8988T (cell line): Measurements from ENCODE around the gene BRPF3.
"Not testable (repeated sequence)": the region's sequence is repeated elsewhere in the genome, so short reads cannot be mapped to it uniquely, and the experiment has no call there.

Source experiments
- DNase-seq: peaks from one replicate; pipeline ENCODE4 v3.0.0; 2011

The BRPF3 gene

DNA sequence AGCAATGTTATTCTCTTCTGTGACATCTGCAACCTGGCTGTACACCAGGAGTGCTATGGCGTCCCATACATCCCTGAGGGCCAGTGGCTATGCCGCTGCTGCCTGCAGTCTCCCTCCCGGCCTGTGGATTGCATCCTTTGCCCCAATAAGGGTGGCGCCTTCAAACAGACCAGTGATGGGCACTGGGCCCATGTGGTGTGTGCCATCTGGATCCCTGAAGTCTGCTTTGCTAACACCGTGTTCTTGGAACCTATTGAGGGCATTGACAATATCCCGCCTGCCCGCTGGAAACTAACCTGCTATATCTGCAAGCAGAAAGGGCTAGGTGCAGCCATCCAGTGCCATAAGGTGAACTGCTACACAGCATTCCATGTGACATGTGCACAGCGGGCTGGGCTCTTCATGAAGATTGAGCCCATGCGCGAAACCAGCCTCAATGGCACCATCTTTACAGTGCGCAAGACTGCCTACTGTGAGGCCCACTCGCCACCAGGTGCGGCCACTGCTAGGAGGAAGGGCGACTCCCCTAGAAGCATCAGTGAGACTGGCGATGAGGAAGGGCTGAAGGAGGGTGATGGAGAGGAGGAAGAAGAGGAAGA, 4.6 kb downstream of the BRPF3 start:
- no peak for DNase-seq

DNA sequence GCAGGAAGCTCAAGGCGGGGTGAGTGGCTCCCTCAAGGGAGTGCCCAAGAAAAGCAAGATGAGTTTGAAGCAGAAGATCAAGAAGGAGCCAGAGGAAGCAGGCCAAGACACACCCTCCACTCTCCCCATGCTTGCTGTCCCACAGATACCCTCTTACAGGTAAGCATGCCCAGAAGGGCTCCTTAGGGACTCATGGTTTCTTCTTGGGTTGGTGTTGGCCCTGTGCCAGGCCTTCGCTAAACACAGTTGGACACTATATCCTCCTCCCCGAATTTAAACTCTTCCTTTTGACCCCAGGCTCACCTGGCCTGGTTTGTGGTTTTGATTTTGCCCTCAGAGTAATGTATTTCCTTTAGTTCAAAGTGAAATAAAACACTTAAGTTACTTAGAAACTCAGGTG, 5.1 kb downstream of the BRPF3 start:
- DNase-seq: no peak

DNA sequence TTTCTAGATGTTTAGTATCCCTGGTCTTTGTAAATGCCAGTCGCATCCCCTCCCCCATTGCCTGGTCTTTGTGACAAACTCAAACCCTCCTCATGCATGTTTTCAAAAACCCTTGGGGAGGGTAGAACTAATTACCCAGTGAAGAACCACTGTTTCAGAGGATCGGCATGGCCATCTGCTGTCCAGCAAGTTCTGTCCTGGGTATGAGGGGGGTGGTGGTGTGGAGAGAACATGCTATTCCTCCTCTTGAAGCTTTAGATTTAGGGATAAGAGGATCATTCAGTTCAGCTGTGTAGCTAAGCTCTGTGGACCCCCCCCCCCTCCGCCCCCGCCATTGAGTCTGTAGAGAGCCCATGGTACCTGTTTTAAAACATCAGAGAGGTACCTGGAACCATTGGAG, 5.6 kb downstream of the BRPF3 start:
- no peak for DNase-seq

DNA sequence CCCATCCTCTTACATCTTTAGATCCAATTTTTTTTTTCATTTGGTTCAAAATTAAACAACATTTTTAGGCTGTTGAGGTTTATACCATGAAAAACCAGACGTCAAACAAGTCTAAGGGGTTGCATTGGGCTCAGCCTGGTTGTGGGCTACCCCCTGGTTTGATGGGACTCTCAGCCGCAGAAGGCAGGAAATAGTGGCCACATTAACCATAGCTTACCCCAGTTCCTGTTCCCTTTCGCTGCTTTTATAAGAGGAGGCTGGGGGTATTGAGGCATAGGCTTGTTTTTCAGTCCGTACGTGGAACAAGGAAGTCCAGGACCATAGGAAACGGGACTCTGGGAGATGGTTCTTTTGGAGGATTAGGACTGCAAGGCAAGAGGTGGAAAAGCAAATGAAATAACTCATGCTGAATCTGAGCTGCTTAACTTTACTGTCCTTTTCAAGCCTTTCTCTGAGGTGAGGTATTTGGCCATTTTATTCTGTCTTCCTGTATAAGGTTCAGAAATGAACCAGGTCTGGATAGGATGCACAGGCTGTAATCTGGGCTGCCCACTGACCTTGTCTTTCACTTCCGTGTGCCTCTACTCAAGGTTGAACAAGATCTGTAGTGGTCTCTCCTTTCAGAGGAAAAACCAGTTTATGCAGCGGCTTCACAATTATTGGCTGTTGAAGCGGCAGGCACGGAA, 7.7 kb downstream of the BRPF3 start:
- no peak for DNase-seq

DNA sequence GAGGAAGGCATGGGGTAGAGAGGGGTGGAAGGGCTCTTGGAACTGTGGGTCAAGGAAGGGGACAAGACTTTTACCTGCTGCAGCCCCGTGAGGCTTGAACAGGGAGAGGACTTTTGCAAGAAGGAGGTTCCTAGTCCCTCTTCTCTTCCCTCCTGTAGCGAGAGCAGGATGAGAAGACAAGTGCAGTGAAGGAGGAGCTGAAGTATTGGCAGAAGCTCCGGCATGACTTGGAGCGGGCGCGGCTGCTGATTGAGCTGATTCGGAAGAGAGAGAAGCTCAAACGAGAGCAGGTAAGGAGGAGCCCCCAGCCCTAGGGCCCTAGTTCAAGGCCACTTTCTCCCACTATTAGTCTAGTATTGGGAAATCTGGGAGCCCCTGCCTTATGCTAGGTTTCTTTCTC, 10.6 kb downstream of the BRPF3 start:
- no peak for DNase-seq

DNA sequence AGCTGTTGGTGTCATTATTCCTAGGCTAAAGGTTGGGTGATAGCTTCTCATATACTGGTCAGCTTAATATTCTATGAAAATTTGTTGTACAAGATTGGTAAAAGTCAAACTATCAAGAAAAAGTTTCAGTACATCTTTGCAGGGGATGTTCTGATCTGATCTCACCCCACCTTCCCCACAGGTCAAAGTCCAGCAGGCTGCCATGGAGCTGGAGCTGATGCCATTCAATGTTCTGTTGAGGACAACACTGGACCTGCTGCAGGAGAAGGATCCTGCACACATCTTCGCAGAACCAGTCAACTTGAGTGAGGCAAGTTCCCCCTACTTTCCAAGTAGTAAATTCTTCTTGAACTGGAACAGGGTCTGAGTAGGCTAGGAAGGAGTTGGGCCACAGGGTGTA, 13.1 kb downstream of the BRPF3 start:
- no peak for DNase-seq

DNA sequence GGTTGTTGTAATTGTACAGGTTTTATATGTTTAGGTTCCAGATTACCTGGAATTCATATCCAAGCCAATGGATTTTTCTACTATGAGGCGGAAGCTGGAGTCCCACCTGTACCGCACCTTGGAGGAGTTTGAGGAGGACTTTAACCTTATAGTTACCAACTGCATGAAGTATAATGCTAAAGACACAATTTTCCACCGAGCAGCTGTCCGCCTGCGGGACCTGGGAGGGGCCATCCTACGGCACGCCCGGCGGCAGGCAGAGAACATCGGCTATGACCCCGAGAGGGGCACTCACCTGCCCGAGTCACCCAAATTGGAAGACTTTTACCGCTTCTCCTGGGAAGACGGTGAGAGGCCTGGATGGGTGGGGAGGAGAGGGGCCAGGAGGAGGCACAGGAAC, 13.6 kb downstream of the BRPF3 start:
- no peak for DNase-seq

DNA sequence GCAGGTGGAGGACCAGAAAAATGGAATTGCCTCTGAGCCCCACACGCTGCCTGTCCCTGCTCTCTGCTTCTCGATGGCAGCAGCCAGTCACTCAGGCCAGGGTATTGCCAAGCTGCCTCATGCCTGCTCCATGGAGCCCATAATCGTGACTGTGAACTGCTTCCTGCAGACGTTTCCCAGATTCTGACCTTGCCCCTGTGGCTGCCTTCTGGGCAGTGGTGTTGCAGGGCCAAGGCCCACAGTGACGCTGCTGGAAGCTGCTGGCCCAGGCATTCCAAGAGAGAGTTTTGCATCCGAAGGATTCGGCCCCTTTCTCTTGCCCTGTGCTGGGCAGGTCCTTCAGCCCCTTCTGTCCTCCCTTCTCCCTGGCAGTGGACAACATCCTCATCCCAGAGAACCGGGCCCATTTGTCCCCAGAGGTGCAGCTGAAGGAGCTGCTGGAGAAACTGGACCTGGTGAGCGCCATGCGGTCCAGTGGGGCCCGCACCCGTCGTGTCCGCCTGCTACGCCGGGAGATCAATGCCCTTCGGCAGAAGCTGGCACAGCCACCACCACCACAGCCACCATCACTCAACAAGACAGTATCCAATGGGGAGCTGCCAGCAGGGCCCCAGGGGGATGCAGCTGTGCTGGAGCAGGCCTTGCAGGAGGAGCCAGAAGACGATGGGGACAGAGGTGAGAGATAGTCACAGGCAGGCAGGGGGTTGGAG, 14.5 kb downstream of the BRPF3 start:
- no peak for DNase-seq

DNA sequence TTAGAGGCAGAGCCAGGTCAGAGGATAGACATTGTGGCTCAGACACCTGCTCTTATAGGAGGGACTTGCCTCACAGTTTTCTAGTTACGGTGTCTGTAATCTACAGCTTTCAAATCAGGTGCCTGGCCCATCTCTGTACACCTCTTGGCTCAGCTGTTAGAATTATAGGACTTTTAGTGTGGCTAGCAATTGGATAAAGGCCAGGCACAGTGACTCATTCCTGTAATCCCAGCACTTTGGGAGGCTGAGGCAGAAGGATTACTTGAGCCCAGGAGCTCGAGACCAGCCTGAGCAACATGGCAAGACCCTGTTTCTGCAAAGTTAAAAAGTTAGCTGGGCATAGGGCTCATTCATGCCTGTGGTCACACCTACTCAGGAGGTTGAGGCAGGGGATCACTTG, 20.0 kb downstream of the BRPF3 start:
- DNase-seq: no peak

DNA sequence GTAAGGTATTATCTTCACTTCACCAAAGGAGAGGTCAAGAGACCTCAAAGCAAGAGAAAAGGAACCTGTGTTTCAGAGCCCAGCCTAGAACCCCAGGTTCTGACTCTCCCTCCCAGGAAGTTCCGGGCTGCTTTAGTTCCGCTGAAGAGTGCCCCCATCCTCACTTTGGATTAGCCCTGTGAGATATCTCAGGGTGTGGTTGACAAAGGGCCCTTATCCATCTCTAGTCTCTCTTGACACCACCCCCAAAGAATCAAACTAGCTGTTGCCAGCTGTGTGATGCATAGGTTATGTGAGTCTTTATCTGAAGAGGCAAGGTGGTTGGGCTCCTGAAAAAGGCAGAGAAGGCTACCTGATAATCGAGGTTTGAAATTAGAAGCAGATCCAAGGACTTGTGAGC, 20.6 kb downstream of the BRPF3 start:
- DNase-seq: no peak

DNA sequence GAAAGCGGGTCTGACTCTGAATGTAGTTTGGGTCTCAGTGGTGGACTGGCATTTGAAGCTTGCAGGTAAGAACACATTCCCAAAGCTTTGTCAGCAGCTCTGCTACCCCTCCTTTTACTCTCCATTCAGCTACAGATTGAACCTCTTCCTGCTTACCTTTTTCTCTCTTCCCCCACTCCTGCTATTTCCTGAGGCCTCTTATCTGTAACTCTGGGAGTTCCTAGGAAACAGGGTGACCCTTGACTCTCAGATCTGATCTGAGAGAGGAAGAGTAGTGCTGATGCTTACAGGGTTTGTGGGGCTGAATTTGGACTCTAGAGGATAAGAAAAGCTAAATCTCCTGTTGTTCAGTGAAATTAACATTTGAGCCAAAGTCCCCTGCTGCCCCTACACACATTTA, 21.4 kb downstream of the BRPF3 start:
- DNase-seq: no peak

DNA sequence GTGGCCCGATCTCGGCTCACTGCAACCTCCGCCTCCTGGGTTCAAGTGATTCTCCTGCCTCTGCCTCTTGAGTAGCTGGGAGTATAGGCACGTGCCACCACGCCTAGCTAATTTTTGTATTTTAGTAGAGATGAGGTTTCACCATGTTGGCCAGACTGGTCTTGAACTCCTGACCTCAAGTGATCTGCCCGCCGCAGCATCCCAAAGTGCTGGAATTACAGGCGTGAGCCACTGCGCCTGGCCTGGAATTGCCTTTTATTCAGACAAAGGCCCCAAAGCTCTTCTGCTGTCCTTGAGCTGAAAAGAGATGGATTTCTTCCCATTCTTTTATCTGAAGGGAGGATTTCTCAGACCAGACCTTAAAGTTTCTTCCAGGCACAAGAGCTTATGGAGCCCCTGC, 22.0 kb downstream of the BRPF3 start:
- DNase-seq: not testable (repeated sequence)

DNA sequence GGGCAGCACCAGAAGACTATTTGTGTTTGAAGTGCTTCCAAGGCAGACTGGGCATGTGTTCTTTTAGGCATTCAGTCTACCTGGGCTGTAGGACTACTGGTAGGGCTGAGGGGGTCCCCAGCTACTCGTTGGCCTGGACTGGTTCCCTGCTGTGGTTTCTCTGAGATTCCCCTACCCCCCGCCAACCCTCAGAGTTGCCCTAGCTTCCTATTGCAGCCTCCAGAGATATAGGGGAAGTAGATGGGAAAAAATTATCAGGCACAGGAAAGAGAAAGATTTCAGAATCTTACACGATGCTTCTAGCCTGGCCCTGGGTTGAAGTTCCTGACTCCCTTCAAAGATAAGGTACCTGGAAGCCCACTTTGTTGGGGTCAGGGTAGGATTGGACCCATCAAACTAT, 22.5 kb downstream of the BRPF3 start:
- DNase-seq: no peak

DNA sequence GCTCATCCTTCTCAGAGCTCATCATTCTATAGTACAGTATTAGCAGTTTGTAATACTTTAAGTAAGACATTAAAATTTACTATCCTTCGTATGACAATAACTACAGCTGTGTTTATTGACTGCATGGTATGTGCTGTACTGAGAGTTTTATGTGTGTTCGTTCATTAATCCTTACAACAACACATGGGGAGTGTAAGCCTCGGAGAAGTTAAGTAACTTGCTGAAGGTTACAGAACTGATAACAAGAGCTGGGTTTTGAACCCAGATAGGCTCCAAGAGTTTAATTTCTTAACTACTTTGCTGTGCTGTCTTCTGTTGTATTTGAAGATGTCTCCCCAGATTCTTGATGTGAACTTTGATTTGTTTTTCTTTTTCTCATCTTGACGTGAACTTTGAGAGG, 23.7 kb downstream of the BRPF3 start:
- no peak for DNase-seq

DNA sequence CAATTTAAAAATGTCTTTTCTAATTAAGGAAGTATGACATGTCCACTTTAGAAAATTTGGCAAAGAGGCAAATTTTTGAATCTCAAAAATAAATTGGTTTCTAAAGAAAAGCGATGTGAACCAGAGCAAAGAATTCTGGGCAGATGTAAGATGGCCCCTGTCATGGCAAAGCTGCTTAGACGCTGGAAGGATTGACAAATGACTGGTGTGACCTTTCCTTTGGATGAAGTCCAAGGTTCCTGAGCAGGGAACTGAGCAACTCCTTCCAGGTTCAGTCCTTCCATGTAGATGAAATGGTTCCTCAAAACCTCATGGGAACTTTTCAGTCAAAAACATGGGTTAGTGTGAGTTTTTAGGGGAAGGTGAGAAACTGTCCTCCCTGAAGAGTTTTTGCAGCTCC, 25.1 kb downstream of the BRPF3 start:
- DNase-seq: no peak

DNA sequence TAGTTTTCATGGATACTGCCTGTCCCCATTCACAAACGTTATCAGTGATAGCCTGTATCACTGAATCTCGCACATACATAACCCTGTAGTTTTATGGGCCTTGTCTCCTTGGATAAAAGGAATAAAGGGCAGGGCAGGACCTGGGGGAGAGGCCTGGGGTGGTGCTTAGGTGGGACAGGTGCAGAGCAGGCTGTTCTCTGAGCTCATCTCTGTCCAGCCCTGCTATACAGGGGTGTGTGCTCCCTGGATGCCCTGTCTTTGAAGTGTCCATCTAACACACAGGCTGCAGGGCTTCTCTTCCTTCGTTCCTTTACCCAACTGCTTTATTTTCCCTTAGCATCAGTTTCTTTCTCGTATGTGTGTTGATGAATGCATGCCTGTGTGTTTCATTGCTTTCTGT, 26.4 kb downstream of the BRPF3 start:
- DNase-seq: no peak

DNA sequence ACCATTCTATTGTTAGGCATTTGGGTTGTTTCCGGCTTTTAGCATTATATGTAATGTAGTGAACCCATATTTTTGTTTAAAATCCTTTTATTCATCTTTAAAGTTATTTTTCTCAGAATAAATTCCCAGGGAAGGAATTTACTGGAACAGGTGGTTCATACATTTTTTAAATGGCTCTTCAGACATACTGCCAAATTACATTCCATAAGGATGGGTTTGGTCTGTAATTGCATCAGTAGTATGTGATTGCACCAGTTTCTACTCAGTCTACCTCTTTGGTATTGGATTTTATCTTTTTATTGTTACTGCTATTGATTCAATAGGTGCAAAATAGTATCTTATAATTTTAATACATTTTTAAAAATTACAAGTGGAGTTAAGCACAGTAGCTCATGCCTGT, 27.2 kb downstream of the BRPF3 start:
- no peak for DNase-seq

DNA sequence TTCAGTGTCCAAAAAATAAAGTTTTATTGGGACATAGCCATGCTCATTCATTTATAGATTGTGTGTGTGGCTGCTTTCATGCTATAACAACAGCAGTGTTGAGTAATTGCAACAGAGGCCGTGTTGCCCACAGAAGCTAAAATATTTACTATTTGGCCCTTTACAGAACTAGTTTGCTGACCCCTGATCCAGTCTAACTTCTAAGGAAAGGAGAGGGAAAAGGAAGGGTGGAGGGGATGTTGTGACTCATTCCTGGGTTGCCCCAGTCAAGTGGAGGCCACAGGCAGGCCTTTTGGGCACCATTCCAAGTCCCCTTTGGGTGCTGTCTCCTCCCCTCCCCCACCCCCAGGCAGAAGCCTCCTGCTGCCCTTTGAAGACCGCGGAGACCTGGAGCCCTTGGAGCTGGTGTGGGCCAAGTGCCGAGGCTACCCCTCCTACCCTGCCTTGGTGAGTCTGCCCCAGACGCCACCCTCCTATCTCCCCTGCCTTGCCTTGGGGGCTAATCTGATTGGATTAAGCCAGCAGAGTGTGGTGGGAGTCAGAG, 28.4 kb downstream of the BRPF3 start:
- DNase-seq: no peak

DNA sequence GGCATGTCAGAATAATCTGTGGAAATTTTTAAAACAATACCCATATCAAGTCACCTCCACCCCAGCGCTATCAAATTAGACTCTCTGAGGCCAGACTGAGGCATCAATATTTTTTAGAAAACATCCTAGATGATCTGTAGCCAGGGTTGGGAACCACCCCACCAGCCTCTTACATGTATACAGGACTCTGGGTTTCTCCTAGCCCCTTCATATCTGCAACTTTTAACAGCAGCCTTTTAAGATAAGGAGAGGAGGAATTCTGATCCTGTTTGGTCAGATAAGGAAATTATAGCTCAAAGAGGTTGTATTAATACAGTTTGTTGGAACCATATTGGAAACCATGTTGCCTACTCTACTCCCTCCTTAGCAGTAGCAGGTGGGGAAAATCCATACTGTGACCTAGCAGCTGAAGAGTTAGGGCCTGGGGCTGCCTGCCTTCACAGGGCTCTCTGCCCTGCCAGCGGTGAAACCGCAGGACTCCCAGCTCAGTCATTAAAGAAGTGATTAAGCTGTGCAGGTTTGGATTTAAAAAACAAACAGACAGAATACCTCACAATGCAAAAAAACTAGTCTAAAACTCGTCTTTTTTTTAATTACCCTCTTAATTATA, 30.0 kb downstream of the BRPF3 start:
- DNase-seq: no peak

DNA sequence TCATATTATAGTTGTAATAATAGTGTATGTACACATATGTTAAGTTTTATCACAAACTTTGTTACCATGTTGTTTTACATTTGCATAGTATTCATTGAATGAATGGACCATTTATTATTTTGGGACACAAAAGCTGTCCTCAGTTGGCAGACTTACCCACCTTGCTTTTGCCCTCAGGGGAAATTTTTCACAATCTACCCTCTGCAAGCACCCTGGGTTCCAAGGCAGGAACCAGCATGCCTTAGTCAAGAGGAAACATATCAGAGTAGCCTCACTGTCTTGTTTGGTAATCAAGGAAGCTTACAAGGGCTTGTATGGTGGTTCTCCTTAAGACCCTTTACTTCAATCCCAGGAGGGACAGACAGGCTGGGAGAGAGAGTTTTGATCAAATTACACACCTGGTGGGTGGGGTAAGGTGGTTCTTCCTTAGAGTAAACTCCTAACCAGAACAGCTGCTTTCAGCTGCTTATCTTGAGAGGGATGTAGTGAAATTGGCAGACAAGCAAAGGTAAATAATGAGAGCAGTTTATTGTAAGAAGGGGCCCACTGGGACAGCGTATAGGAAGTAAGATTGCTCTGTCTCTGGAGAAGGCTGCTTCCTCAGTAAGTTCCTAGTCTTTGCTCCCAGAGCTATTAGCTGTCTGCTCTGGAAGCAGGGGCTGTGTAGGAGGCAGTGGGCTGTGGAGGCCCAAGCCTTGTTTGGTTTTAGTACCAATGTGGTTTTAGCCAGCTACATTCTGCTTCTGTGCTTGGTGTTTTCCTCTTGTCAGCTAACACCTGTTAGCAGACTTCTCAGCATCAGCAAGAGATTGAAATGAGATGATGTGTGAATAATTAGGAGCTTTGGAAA, 31.1 kb downstream of the BRPF3 start:
- no peak for DNase-seq

DNA sequence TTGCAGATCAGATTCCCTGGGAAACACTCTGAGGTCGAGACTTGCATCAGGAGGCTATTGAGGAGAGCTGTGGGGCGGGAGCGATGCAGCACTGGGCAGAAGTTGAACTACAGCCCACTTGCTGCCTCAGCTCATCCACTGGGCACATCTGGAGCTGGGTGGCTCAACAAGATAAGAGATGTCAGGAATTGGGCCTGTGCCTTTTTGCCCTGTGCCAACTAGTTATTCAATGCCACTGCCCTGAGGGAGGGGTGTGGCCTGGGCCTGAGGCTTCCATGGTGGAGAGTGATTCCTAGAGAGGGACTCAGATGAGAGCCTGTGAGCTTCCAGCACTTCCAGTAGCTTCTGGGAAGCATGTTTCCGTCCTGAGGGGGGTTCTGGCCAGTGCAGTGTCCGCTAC, 32.7 kb downstream of the BRPF3 start:
- DNase-seq: no peak

DNA sequence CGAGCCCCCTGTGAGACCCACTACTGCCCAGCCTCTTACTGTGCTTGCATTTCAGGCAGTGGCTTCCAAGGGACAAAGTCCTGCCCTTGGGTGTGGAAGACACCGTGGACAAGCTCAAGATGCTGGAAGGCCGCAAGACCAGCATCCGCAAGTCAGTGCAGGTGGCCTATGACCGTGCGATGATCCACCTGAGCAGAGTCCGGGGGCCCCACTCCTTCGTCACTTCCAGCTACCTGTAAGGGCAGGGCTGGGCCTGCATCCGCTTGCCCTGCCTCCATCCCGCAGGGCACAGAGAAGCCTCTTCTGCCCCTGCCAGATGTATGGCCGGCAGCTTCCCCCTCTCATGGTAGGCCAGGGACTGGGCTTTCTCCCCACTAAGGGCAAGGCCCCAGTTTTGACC, 33.8 kb downstream of the BRPF3 start:
- DNase-seq: no peak

DNA sequence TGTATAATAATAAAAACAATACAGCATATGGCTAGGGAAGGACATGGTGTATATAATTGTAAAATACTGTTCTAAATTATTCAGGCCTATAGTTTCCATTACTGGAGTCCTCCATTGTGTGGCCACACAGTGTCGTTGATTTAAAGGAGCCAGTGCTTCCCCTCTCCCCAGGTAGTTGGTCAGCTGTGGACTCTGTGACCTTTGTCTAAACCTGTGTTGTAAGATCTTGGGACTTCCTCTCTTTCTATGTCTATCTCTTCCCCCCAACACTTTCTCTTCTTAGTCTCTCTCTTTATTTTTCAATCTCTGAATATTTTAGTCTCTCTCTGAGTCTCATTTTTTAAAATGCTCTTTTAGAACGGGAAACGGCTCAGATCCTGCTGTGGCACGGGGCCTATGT, 35.6 kb downstream of the BRPF3 start:
- DNase-seq: no peak
